Activated T-helper 2 cell treated with anti-CD3 and anti-CD28 coated beads, Interferon-gamma antibody, Interleukin-2, Interleukin-4, amounts not matched to agents 10 μg/mL and 5 μg/mL and 100 μg/mL, durations not matched to agents 14 hours and 24 hours and 36 hours (primary cell): ENCODE results near the gene CLIC5. TPM values are rescaled to one million over a fixed set of nuclear protein-coding genes. Genes with fewer than 3 reads are reported as not detected.

ENCODE experiments used
- DNase-seq: peaks from one replicate; pipeline ENCODE4 v3.0.0; 2021; ENCODE audit warnings: low spot score
- H3K27ac Mint-ChIP-seq: one replicate; pipeline ENCODE4 v1.8.0; 2021; ENCODE audit warnings: mixed read lengths
- H3K27me3 Mint-ChIP-seq: one replicate; pipeline ENCODE4 v1.8.0; 2021; ENCODE audit warnings: low read depth, mixed read lengths
- H3K36me3 Mint-ChIP-seq: one replicate; pipeline ENCODE4 v1.8.0; 2021; ENCODE audit warnings: low read depth, mixed read lengths
- H3K4me1 Mint-ChIP-seq: one replicate; pipeline ENCODE4 v1.8.0; 2021; ENCODE audit warnings: low read depth, mixed read lengths
- H3K4me3 Mint-ChIP-seq: one replicate; pipeline ENCODE4 v1.8.0; 2021; ENCODE audit warnings: low read depth, mild to moderate bottlenecking, moderate library complexity, mixed read lengths
- H3K9me3 Mint-ChIP-seq: one replicate; pipeline ENCODE4 v1.8.0; 2021; ENCODE audit warnings: mixed read lengths
- intact Hi-C: fragments of 100-400 bp; cut with micrococcal nuclease; formaldehyde crosslinking; loops from one replicate; pipeline ENCODE4 v1.15.1; 2023
- total RNA-seq: library from RNA; stranded (reverse); gene quantifications from 2 replicates; pipeline ENCODE4 v1.2.3, GENCODE V29; 2022

Gene CLIC5
- total RNA-seq, 1 donor from 2014 or later = 3.8 TPM

DNA sequence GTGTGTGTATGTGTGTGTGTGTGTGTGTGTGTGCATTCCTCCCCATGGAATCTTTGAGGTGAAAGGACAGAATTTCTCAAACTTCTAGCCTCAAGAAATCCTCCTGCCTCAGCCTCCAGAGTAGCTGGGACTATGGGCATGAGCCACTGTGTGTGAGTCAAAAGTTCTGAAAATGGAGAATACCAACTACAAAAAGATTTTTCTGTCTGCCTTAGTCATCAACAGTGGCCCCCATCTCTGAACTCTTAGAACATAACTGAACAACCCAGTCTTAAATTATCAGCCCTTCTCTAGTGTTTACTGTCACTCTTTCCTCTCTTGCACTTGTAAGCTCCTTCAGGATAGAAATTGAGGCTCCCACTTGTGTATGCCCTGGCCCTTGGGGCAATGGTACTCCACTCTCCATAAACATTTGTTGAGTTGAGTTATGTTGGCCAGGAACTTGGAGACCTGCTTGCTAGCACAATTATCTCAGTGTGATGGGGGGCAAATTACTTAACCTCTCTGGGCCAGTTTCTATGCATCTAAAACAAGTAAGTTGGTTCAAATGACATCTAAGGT, 35.3 kb upstream of the CLIC5 start:
- Mint-ChIP-seq H3K27me3 (peaks cover 12% of the 10 kb centered on the region), H3K4me3 (no peak overlapping the region), H3K4me1 (peaks cover 14% of the 10 kb centered on the region), H3K27ac (no peak overlapping the region), H3K9me3 (no peaks in the 10 kb centered on the region), H3K36me3 (no peaks in the 10 kb centered on the region)
- DNase-seq = no peak
- intact Hi-C loops = no loop called here

DNA sequence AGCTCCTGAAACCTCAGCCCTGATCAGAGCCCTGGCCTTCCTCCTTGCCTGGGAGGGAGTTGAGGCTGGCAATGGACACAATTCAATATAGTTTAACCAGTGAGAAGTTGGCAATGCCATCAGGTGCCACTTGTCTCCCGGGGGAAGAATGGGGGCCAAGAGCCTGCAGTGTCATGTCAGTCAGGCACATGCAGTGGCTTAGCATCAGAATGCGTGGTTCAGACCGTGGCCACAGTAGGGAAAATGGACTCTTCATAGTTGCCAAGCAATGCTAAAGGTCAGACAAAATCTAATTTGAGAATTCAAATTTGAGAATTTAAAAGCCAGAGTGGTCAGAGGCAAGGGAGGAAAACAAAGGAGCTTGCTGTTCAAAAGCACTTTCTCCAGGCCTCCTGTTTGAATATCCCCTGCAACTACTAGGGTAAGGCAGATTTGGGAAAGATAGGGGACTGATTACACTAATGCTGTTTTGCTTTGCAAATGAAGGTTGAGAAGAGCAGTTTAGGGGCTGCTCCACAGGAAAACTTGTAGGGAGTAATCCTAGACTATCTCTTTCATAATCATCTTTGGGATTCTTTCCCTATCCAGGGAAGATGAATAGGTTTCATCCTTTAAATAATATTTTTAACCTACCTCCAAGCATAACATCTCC, 33.1 kb upstream of the CLIC5 start:
- Mint-ChIP-seq H3K4me1 (peaks cover 16% of the 10 kb centered on the region), H3K27me3 (peaks cover 13% of the 10 kb centered on the region), H3K9me3 (no peaks in the 10 kb centered on the region), H3K36me3 (no peaks in the 10 kb centered on the region), H3K4me3 (no peak overlapping the region), H3K27ac (no peak overlapping the region)
- intact Hi-C loops = no loop called here
- no peak for DNase-seq

DNA sequence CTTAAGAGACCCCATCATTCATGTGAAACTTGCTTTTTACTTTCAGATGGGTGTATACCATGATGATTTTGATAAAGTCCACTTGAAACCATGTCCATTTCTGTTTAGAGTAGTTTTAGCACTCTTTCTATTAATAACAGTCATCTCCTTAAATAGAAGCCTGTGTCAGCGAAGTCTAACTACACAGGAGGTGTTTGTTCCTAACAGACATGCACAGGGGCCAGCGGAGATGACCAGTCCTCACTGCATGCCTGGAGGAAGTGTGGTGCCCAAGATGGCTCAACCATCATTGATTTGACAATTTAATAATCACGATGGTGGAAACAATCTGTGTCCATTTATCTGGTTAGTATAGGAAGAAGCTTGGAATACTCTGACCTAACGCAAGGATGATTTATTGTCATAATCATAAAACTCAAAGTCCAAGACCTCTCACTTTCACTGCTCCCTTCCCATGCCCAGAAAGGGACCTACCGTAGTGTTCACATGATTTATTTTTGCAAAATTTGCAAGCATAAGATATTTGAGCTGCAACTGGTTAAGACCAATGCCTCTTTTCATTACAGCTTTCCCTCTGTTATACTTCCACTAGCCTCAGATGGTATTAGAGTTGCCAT, 31.0 kb upstream of the CLIC5 start:
- Mint-ChIP-seq H3K4me1 (peaks cover 6% of the 10 kb centered on the region), H3K4me3 (no peak overlapping the region), H3K27me3 (peaks cover 13% of the 10 kb centered on the region), H3K36me3 (no peaks in the 10 kb centered on the region), H3K9me3 (no peaks in the 10 kb centered on the region), H3K27ac (no peak overlapping the region)
- intact Hi-C loops = no loop called here
- DNase-seq = no peak

DNA sequence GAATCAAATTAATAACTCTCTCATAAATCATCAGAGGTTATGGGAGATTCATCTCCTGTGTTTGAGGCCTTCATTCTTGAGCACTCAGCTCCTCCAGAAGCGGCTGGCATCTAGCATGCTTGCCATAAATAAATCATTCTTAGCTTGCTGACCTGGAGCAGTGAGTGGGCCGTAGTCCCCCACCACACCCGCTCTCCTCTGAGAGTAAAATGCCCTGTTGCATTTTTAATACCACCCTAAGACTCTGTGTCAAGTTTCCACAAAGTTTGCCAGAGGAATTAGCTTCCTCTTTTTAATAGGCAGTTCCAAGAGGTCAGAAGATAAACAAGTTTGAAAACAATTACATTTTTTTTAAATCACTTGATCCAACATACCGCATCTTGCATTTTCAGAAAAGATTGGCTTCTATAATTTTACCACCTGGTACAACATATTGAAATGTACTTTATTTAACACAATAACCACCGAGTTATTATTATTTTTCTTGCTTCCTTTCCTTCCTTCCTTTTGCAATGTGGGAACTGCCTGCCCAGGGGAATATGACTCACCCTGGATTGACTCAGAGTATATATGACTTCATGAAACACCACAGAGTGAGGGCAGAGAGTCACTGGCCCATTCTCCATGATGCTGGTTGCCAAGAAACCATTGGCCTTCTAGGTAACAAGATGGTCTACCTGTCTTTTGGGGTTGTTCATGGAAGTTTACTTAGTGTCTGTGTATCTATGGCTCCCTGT, 29.4 kb upstream of the CLIC5 start:
- H3K4me3 Mint-ChIP-seq = no peak overlapping the region
- H3K36me3 Mint-ChIP-seq = no peaks in the 10 kb centered on the region
- intact Hi-C loops = loop anchor here (5.0 kb wide), 1 partner anchor 367 kb away; no protein-coding TSS in a partner anchor
- H3K27me3 Mint-ChIP-seq = peaks cover 10% of the 10 kb centered on the region
- no peak for DNase-seq
- H3K27ac Mint-ChIP-seq = peak overlapping the region; percentile 33
- peaks cover 6% of the 10 kb centered on the region for H3K4me1 Mint-ChIP-seq
- H3K9me3 Mint-ChIP-seq = no peaks in the 10 kb centered on the region

DNA sequence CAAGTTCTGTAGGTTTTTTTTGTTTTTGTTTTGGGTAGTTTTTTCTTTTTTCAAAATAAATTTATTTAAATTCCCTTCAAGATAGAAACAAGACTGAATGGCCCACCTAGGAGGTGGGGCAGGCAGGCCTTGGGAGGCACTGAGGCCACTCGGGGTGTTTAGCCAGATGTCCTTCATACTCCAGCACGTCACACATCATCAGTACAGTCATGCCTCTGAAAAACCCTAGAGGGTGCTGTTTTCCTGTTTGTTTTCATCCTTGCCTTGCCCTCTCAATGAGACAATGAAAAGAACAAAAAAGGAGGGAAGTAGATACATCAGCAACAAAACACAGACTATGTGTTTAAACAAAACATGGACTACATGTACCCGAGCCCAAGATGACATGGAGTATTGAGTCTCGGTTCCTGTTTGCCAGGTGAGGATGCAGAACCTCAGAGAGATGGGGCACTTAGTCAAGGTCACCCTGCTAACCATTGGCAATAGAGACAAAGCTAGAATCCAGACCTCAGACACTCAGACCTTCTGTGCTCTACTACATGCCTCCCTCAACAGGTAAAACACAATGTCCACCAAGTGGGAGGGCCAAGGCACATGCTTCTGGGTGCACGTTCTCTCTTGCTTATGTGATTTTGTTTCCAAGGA, 26.8 kb upstream of the CLIC5 start:
- no peaks in the 10 kb centered on the region for H3K36me3 Mint-ChIP-seq
- H3K4me3 Mint-ChIP-seq = no peak overlapping the region
- DNase-seq = no peak
- no peak overlapping the region for H3K27ac Mint-ChIP-seq
- peaks cover 5% of the 10 kb centered on the region for H3K27me3 Mint-ChIP-seq
- no peaks in the 10 kb centered on the region for H3K9me3 Mint-ChIP-seq
- peaks cover 6% of the 10 kb centered on the region for H3K4me1 Mint-ChIP-seq
- intact Hi-C loops = loop anchor here (5.0 kb wide), 1 partner anchor 370 kb away; no protein-coding TSS in a partner anchor

DNA sequence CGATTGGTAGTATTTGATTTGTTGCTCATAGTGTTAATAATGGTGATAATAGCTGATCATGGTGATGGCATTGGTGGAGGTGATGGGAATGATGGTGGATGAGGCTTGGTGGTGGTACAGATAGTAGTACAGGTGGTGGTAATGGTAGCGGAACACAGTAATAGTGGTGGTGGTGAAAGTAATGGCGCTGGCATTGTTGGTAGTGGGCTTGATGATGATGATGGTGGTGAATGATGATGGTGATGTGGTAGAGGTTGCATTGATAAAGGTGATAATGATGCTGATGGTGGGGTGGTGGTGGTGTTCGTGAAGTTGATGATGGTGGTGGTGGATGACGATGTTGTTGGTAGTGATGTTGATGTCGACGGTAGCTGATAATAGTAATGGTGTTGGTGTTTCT, 24.6 kb upstream of the CLIC5 start:
- DNase-seq = no peak

DNA sequence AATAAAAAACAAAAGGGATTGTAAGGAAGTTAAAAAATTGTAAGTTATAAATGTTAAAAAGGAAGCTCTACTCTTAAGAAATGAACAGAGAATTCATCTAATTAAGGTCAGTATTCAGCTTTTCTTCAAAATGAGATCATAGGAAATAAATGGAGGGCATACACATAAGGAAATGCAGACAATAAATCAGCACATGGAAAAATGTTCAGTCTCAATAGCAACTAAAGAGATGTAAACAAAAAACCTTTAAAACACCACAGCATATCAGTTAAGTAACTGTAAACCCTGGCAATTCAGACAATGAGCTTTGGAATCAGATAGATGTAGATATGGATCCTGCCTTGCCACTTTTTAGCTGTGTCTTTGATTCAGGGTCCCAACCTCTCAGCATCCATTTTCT, 24.0 kb upstream of the CLIC5 start:
- Mint-ChIP-seq H3K9me3 (no peaks in the 10 kb centered on the region), H3K27me3 (peaks cover 5% of the 10 kb centered on the region), H3K4me3 (no peak overlapping the region), H3K4me1 (no peaks in the 10 kb centered on the region), H3K27ac (no peak overlapping the region), H3K36me3 (no peaks in the 10 kb centered on the region)
- intact Hi-C loops = loop anchor here (5.0 kb wide), 1 partner anchor 373 kb away; no protein-coding TSS in a partner anchor
- no peak for DNase-seq

More for the DNA sequence above, 24.6 kb upstream of the CLIC5 start:
- Mint-ChIP-seq H3K4me1 (peaks cover 4% of the 10 kb centered on the region), H3K27me3 (peaks cover 5% of the 10 kb centered on the region), H3K9me3 (no peaks in the 10 kb centered on the region), H3K4me3 (no peak overlapping the region), H3K36me3 (no peaks in the 10 kb centered on the region), H3K27ac (no peak overlapping the region)
- intact Hi-C loops = loop anchor here (5.0 kb wide), 1 partner anchor 372 kb away; no protein-coding TSS in a partner anchor

DNA sequence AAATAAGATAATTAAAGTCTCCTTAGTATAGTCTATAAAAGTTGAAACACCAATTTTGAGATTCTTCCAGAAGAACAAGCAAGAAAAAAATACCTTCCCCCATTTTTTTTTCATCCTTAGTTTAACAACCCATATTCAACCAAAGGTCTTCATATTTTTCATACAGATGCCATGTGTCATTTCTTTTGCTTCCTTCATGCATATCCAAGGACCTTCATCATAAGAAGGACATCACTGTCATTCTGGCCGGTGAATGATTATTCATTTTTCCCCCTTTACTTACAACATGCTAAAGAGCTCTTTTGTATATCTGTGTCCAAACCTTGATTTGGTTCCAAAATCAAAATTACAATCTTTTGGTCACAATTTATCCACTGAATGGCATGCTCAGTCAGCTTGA, 21.3 kb upstream of the CLIC5 start:
- Mint-ChIP-seq H3K36me3 (no peaks in the 10 kb centered on the region), H3K4me1 (no peaks in the 10 kb centered on the region), H3K27ac (no peak overlapping the region), H3K4me3 (no peak overlapping the region), H3K27me3 (peaks cover 2% of the 10 kb centered on the region), H3K9me3 (no peaks in the 10 kb centered on the region)
- intact Hi-C loops = no loop called here
- DNase-seq = no peak

DNA sequence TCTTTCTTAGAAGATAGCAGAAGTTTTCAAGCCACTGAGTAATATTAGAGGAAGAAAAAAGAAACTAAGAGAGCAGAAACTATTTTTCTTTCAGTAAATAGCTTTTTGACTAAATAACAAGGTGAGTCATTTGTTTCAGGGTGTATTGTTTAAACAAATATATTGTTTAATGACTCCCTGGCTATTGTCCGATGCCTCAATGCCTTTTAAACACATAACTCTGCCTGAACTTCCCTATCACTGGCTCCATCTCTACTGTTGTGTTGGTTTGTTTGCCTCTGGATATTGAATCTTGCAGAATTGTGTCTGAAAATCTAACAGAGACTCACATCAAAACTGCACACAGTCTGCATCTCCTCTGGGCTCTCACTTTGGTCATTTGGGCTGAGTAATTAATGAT, 19.6 kb upstream of the CLIC5 start:
- H3K9me3 Mint-ChIP-seq = no peaks in the 10 kb centered on the region
- no peaks in the 10 kb centered on the region for H3K36me3 Mint-ChIP-seq
- no peaks in the 10 kb centered on the region for H3K4me1 Mint-ChIP-seq
- no peak for DNase-seq
- H3K27ac Mint-ChIP-seq = no peak overlapping the region
- peaks cover 8% of the 10 kb centered on the region for H3K27me3 Mint-ChIP-seq
- intact Hi-C loops = no loop called here
- no peak overlapping the region for H3K4me3 Mint-ChIP-seq

DNA sequence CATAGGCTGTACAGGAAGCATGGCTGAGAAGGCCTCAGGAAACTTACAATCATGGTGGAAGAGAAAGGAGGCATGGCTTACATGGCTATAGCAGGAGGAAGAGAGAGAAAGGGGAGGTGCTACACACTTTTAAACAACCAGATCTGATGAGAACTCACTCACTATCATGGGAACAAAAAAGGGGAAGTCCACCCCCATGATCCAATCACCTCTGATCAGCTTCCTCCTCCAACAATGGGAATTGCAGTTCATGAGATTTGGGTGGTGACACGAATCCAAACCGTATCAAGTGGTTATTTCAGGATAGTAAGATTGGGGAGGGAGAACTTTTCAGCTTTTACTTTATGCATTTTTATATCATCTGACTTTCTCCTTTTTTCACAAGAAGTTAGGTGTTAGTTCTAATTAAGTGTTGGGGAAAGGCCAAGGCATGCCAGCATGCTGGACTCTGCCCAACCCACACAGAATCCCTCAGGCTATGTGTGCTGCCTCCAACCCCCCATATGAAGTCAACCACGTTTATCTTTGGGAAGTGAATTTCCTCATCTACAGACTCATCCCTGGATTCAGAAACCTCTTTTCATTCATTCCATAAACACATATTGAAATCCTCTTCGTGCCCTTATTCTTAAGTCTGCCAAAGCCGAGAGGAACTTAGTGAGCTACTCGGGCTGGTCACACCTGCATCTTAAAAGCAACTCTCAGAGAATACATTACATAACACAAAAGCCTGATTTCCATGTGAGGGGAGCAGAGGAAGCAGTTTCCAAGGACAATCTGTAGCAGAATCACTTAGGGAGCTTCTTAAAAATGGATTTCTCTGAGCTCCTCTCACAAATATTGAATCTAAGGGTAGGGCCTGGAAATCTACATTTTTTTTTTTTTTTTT, 16.7 kb upstream of the CLIC5 start:
- H3K4me3 Mint-ChIP-seq = no peak overlapping the region
- no peak overlapping the region for H3K27ac Mint-ChIP-seq
- H3K9me3 Mint-ChIP-seq = no peaks in the 10 kb centered on the region
- no peaks in the 10 kb centered on the region for H3K4me1 Mint-ChIP-seq
- H3K36me3 Mint-ChIP-seq = no peaks in the 10 kb centered on the region
- intact Hi-C loops = no loop called here
- no peak for DNase-seq
- peaks cover 24% of the 10 kb centered on the region for H3K27me3 Mint-ChIP-seq

DNA sequence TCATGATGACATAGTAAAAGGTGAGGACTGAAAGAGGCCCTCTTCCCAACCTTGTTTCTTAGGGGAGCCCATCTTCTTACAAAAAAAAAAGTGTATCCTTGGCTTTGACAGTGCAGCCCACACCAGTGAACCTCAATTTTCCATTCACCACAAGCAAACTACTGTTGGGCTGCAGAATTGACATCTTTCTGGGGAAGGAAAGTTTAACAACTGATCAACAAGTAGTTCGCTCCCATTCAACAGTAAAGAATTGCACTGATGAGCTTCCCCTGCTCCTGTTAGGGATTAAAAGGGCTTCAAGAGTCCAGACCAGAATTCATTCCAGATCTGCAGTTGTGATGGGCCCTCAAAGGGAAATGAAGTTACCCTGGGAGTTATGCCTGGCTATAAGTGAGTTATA, 13.9 kb upstream of the CLIC5 start:
- Mint-ChIP-seq H3K4me3 (no peak overlapping the region), H3K27ac (no peak overlapping the region), H3K27me3 (peaks cover 35% of the 10 kb centered on the region), H3K36me3 (no peaks in the 10 kb centered on the region), H3K4me1 (no peaks in the 10 kb centered on the region), H3K9me3 (no peaks in the 10 kb centered on the region)
- intact Hi-C loops = no loop called here
- DNase-seq = no peak

DNA sequence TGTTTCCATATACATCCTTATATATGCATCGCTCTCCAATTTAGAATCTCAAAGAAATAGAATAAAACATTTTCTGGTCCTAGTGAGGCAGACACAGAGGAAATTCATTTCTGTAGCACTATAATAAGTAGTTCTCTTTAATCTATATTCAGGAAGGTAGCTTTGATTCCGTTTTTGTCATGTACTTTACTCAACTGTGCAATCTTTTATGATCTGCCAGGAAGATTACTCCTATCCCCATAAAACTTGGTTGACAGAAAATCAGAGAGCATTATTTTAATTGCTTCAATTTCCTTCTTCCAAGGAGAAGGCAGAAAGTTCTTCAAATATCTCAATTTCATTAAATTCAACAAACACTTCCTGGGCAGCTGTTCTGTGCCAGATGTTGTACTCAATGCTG, 10.6 kb upstream of the CLIC5 start:
- peaks cover 42% of the 10 kb centered on the region for H3K27me3 Mint-ChIP-seq
- H3K9me3 Mint-ChIP-seq = no peaks in the 10 kb centered on the region
- peaks cover 8% of the 10 kb centered on the region for H3K4me1 Mint-ChIP-seq
- intact Hi-C loops = no loop called here
- no peak for DNase-seq
- H3K4me3 Mint-ChIP-seq = no peak overlapping the region
- no peaks in the 10 kb centered on the region for H3K36me3 Mint-ChIP-seq
- no peak overlapping the region for H3K27ac Mint-ChIP-seq
